Upper lobe of right lung (tissue), 1 donor: ENCODE measurements around the gene CEACAM8. TPM values are rescaled to one million over a fixed set of nuclear protein-coding genes. Genes with fewer than 3 reads are reported as not detected.
"Not testable (repeated sequence)": the region's sequence is repeated elsewhere in the genome, so short reads cannot be mapped to it uniquely, and the experiment has no call there.

Source experiments
- ATAC-seq: fragments of 200-7000 bp; cut with Tn5 transposase; one replicate; pipeline ENCODE4 v1.9.1; 2020; ENCODE audit warnings: mild to moderate bottlenecking, moderate library complexity
- DNase-seq: peaks from one replicate; pipeline ENCODE4 v3.0.0-alpha.2; 2020
- H3K27ac ChIP-seq: fragments of 200-600 bp; one replicate; pipeline ENCODE4 v1.8.0; 2022
- H3K27me3 ChIP-seq: fragments of 200-600 bp; one replicate; pipeline ENCODE4 v1.8.0; 2022; ENCODE audit warnings: mild to moderate bottlenecking
- H3K36me3 ChIP-seq: fragments of 200-600 bp; one replicate; pipeline ENCODE4 v1.8.0; 2022
- H3K4me1 ChIP-seq: fragments of 200-600 bp; one replicate; pipeline ENCODE4 v1.8.0; 2022
- H3K4me3 ChIP-seq: fragments of 200-600 bp; one replicate; pipeline ENCODE4 v1.8.0; 2022; ENCODE audit warnings: mild to moderate bottlenecking
- H3K9me3 ChIP-seq: fragments of 200-600 bp; one replicate; pipeline ENCODE4 v1.8.0; 2022
- CTCF ChIP-seq: fragments of 200-600 bp; IDR thresholded peaks from one replicate; pipeline ENCODE4 v1.8.0; 2022; ENCODE audit warnings: antibody characterized with exemption
- intact Hi-C: fragments of 100-400 bp; cut with DNase I; formaldehyde crosslinking; loops from one replicate; pipeline ENCODE4 v1.11.0; 2022
- total RNA-seq: library from RNA; stranded (reverse); fragmentation: NEBNext Ultra II Directional; extraction: Animal tissue kit (Norgen Biotek cat#: 25700); gene quantifications from one replicate; pipeline ENCODE4 v1.2.1, GENCODE V29; 2021
- donor health status: DM: no; HTN: yes; CAD: no; lungs with severe emphysema.

Gene CEACAM8
- total RNA-seq, 1 donor from 2014 or later, result not detected

DNA sequence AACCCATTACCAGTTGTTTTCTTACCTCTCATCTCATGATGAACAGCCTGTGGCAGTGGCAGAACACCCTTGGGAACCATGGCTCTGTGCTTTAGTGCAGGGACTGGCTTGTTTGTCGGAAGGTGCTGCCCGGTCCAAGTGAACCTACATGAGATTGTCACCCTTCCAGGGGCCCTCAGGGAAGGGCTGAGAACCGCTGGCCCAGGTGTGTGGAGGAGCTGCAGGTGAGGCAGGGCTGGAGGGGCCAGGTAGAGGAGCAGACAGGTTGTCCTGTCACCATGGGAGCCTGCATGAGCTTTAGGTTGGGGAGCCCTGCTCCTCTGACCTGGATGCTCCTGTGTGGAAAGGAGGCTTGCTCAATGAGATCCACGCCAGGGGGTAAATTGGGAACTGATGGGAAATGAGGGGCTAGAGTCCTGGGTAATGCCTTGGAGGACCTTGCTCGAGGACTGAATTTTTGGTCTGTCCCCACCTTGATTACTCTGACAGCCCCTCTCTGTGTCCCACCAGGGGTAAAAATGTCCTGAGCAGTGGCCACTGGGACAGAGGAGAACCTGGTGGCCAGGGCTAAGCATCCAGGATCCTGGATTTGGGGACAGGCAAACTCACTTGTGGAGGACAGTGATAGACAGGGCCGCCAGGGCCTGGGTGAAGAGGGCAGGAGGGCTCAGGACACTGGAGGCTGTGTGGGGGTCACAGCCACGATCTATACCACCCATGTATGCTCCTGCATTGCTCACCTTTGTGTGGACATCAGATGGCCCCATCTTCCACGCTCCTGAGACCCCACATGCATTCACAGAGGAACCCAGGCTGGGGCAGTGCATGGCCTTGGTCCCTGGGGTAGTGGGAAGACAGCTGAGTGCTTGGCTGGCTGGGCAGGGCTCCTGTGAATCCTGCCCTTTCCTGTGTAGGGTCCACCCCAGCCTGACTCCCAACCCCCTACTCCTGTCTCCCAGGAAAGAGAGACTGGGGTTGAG is 42.3 kb downstream of the CEACAM8 start:
- H3K36me3 ChIP-seq, result no peaks in the 10 kb centered on the region
- no peak for TF ChIP-seq CTCF
- no peaks in the 10 kb centered on the region for H3K27me3 ChIP-seq
- ATAC-seq (no peak), DNase-seq (no peak)
- no peaks in the 10 kb centered on the region for H3K4me1 ChIP-seq
- H3K27ac ChIP-seq, result no peak overlapping the region
- intact Hi-C loops, result no loop called here
- no peak overlapping the region for H3K4me3 ChIP-seq
- H3K9me3 ChIP-seq, result no peaks in the 10 kb centered on the region

DNA sequence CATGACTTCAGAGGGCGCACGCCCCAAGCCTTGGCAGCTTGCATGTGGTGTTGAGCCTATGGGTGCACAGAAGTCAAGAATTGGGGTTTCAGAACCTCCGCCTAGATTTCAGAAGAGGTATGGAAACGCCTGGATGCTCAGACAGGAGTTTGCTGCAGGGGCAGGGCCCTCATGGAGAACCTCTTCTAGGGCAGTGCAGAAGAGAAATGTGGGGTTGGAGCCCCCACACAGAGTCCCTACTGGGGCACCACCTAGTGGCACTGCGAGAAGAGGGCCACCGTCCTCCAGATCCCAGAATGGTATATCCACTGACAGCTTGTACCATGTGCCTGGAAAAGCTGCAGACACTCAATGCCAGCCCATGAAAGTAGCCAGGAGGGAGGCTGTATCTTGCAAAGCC is 44.2 kb downstream of the CEACAM8 start:
- H3K4me3 ChIP-seq, H3K9me3 ChIP-seq, DNase-seq, H3K27me3 ChIP-seq, H3K4me1 ChIP-seq, intact Hi-C loops, ATAC-seq, H3K27ac ChIP-seq, H3K36me3 ChIP-seq: not testable (repeated sequence)

- H3K27ac ChIP-seq, H3K36me3 ChIP-seq, DNase-seq, ATAC-seq, H3K27me3 ChIP-seq, H3K9me3 ChIP-seq, H3K4me1 ChIP-seq, intact Hi-C loops, H3K4me3 ChIP-seq: not testable (repeated sequence)
Measured at GRCh38 chr19:42549067-42549466, 45.7 kb downstream of the CEACAM8 start.

- DNase-seq (no peak), ATAC-seq (no peak)
- no peaks in the 10 kb centered on the region for H3K27me3 ChIP-seq
- TF ChIP-seq CTCF, result no peak
- H3K9me3 ChIP-seq, result no peaks in the 10 kb centered on the region
- no peak overlapping the region for H3K4me3 ChIP-seq
- intact Hi-C loops, result no loop called here
- H3K4me1 ChIP-seq, result no peaks in the 10 kb centered on the region
- H3K27ac ChIP-seq, result no peak overlapping the region
- no peaks in the 10 kb centered on the region for H3K36me3 ChIP-seq
Measured at GRCh38 chr19:42548552-42548951, 46.2 kb downstream of the CEACAM8 start.

- H3K9me3 ChIP-seq, result no peaks in the 10 kb centered on the region
- peaks cover under 1% of the 10 kb centered on the region for H3K27me3 ChIP-seq
- ATAC-seq, result no peak
- no peak overlapping the region for H3K4me3 ChIP-seq
- no peak for DNase-seq
- H3K4me1 ChIP-seq, result no peaks in the 10 kb centered on the region
- TF ChIP-seq CTCF, result no peak
- no peak overlapping the region for H3K27ac ChIP-seq
- intact Hi-C loops, result no loop called here
- no peaks in the 10 kb centered on the region for H3K36me3 ChIP-seq
Measured at GRCh38 chr19:42547929-42548328, 46.8 kb downstream of the CEACAM8 start.

- no peaks in the 10 kb centered on the region for H3K9me3 ChIP-seq
- intact Hi-C loops, result no loop called here
- no peak overlapping the region for H3K27ac ChIP-seq
- peaks cover 3% of the 10 kb centered on the region for H3K27me3 ChIP-seq
- no peaks in the 10 kb centered on the region for H3K4me1 ChIP-seq
- H3K4me3 ChIP-seq, result no peak overlapping the region
- no peak for TF ChIP-seq CTCF
- H3K36me3 ChIP-seq, result no peaks in the 10 kb centered on the region
- DNase-seq (no peak), ATAC-seq (no peak)
Measured at GRCh38 chr19:42546831-42547500, 47.8 kb downstream of the CEACAM8 start.
